GM19467 (cell line): ENCODE results near the gene RTN4.

Experiments
- ATAC-seq: cut with Tn5 transposase; IDR thresholded peaks from one replicate; pipeline ENCODE4 v1.9.1; 2021; ENCODE audit warnings: mild to moderate bottlenecking, moderate library complexity; ENCODE audit not compliant: unreplicated experiment

Gene RTN4

DNA sequence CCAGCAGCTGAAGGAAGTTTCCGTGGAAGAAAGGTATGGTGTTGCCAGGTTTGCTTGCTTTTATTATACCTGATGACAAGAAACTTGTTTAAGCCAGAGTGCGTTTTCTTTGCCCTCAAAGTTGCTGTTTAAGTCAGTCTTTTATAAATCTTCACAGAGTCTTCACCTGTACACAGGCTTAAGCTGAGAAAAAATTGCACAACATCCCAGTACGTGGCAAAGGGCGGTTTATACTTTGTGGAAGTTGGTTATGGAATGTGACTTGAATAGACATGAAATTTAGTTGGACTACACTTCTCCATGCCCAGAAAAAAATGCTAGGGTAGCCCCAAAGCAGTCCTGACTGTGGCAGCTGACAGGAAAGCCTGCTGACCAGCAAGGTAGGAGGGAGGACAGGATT is 121.5 kb downstream of the RTN4 start:
- no peak for ATAC-seq

DNA sequence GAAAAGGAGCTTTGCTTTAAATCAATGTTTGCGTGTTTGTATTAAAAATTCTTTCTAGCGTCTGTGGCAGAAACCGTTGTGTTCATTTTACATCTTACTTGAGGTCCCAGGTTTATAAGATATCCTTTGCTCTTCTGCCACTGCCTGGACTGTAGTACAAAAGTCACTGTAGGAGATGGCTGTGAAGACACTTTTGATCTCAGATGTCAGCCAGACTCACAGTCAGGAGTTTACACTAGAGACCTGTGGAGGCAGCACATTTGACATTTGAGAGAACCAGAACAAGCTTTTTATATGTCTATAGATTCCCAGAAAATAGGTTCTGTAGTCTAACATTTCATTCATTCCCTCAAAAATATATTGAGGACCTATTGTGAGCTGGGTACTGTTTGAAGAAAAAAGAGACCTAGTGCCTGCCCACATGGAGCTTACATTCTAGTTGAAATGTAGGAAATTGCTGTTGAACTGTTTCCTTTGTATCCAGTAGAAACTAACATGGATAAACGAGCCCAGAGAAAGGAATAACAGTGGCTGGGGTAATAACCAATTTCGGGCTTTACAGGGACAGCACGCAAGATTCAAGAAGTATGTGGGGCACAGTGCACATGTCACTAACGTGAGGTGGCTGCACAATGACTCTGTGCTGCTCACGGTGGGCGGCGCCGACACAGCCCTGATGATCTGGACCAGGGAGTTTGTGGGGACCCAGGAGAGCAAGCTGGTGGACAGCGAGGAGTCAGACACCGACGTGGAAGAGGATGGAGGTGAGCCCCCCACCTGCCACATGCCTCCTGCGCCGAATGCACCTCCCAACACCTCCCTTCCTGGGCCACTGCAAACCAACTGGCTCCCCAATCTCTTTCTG is 122.3 kb downstream of the RTN4 start:
- no peak for ATAC-seq

DNA sequence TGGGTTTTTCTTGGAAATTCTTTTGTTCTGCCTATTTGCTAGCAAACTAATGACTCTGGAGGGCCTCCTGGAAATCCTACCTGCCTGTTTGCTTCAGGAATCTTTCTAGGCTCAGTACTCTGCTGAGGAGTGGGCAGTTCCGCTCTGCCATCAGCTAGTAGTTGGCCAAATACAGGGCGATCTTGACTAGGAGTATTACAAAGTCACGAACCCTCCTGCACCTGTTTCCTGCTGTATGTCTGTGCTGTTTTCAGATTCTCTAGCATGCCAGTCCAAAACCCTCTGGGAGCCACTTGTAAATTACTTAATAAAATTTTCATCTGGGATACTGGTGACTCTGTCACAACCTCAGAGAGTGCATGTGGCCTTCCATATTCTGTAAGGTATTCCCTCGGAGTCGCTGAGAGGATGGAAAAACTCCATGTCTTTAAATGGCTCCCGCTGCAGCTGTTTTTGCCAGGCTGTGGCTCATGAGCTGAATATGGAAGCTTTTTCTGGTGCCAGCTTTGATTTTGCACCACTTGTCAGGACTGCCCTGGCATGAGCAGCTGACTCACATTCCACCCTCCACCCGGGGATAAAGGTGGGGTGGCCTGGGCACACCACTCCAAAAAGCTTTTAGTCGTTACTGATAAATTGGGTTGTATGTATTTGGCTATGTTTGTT is 123.0 kb downstream of the RTN4 start:
- no peak for ATAC-seq

DNA sequence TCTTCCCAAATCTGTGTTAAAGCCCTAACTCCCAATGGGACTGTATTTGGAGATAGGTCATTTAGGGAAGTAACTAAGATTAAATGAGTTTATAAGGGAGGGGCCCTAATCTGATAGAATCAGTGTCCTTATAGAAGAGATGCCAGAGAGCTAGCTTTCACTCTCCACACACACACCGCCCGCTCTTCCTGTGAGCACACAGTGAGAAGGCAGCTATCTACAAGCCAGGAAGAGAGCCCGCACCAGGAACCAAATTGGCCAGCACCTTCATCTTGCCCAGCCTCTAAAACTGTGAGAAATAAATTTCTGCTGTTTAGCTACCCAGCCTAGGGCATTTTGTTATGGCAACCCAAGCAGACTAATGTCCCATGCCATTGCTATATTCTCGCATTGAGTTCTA is 125.2 kb downstream of the RTN4 start:
- ATAC-seq: no peak

DNA sequence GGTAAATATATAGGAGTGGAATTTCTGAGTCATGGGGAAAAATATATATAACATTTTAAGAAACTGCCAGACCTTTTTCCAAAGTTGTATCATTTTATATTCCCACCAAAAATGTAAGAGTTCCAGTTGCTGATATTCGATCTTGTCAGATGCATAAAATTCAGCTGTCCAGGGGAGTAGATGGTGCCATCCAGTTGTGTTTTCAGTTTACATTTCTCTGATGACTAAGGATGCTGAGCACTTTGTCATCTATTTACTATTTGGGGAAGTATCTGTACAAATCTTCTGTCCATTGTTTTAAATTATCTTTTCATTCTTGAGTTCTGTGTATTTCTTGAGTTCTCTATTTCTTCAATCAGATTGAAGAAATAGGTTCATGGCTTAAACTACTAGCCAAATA is 126.1 kb downstream of the RTN4 start:
- no peak for ATAC-seq
